GM18519 (cell line): ENCODE measurements around the gene CCNJL.

Source experiments
- ATAC-seq: cut with Tn5 transposase; IDR thresholded peaks from one replicate; pipeline ENCODE4 v1.9.1; 2021; ENCODE audit warnings: mild to moderate bottlenecking, moderate library complexity; ENCODE audit not compliant: unreplicated experiment, low FRiP score

Gene CCNJL

DNA sequence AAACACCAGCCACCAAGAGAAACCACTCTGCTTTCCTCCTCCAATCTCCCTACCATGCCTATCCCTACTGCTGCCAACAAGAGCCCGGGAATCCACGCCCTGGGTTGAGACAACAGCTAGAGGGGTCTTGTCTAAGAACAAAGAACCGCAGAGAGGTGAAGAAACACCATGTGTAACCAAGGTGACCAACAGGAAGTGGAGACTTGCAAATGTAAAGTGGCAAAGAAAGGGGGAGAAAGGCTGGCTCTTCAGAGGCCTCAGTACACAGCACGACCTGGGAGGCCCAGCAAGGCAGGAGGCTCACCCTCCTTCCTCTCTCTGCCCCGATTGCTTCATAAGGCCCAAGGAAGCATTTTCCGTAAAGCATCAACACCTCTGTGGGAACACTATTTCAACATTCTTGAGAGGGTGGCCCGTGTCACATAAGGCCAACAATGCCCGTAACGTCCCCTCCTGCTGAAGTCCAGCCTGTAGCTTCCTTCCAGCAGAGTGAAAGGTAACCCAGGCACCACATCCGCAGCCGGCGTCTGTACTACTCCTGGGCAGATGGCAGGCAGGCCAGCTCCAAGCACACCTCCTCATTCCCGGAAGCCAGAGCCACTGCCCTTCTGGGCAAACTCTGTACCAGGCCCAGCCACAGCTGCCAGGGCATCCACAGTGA is 18.3 kb downstream of the CCNJL start:
- no peak for ATAC-seq

DNA sequence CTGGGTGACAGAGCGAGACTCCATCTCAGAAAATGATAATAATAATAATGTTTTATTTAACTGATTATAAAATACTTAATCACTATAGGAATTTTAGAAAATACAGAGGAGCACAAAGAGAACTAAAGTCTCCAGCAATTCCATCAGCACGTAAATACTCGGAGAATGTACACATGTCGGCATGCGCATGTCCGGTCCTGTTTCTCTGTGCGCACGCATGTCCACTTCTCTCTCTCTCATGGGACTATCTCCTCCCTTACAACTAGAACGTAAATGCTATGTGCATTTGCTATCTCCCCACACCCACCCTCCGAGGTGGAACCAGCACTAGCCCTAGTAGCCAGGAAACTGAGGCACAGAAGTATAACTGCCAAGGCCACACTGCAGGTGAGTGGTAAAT is 19.0 kb downstream of the CCNJL start:
- no peak for ATAC-seq

DNA sequence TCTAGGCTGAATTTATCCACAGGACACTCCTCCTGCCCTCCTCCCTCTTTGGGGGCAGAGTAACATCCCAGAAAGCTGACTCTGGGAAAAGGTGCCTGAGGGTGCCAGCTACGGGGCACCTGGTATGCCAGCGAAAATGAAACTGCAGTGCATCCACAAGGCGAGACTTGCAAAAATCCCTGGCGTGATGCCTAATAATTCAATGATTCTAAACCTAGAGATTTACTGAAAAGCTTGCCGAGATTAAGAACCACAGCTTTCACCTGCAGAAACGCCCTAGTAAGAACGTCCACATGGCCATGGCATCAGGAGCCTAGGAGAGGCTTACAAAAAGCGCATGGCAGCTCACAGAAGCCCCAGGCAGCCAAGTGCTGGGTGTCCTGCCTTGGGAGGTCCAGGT is 20.9 kb downstream of the CCNJL start:
- no peak for ATAC-seq

DNA sequence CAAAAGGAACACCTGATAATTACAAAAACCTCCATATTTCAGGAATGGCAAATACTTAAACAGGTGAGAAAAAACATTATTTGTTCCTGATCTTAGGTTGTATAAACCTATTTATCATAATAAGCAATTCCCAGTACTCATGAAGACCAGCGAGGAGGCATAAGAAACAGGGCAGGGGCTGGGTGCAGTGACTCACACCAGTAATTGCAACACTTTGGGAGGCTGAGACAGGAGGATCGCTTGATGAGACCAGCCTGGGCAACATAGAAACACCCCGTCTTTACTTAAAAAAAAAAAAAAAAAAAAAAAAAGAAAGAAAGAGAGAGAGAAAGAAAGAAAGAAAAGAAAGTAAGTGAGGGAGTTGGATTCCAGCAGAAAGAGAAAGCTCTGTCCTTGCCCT is 21.6 kb downstream of the CCNJL start:
- ATAC-seq: no peak

DNA sequence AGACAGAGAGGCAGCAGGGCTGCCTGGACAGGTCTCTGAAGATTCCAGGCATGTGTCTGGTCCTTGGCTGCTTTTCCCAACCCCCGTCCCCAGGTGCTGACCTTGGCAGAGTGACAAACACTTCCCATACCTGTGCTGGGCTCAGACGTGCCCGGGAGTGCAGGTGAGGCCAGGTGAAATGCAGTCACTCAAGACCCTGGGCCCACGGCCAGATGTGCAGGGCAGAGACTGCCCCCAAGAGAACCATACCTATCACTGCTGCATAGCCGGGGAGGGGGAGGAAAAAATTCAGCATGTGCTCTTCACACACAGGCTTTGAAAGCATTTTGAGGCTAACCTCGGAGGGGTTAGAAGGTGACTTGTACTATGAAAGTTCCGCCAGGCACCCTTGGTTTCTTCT is 22.6 kb downstream of the CCNJL start:
- no peak for ATAC-seq

DNA sequence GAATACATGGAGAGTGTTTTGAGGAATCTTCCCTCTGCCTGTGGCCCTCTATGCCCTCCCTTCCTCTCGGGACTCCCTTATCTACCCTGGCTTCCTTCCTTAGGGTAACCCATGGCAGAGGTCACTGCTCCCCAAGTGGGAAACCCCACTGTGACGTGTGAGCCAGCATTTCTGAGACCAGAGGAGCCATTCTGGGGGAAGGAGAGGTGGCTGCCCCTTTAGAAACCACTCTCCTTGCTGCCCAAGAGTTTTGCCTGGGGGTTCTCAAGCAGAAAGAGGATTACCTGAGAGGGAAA is 23.1 kb downstream of the CCNJL start:
- no peak for ATAC-seq

DNA sequence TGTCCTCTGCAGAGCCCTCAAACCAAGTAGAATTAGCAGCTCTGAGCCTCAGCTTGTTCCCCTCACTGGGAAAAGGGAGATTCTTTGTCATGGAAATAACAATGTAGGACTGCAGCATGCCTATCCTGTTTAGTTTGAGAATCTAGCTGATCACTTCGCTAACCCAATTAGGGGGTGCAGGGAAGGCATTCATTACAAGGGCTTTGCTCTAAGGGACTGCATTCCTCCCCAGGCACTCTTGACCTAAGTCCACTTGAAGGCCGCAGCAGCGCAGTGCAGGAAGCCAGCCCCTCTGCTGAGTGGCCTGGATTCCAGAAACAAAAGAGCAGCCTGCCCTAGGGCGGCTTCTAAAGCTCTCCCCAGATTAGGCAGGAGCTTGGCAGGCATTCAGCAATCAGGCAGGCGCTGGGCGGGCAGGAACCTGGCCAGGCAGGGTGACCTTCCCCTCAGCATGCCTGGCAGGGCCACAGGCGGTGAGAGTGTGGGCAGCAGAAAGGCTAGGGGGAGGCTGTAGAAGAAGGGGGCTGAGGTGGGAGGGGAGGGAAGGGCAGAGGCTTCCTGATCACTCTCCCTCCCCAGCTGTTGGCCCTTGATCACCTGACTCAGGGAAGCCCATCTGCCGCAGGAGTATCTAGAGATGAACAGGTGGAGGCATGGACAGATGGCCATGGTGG is 24.8 kb downstream of the CCNJL start:
- ATAC-seq: no peak

DNA sequence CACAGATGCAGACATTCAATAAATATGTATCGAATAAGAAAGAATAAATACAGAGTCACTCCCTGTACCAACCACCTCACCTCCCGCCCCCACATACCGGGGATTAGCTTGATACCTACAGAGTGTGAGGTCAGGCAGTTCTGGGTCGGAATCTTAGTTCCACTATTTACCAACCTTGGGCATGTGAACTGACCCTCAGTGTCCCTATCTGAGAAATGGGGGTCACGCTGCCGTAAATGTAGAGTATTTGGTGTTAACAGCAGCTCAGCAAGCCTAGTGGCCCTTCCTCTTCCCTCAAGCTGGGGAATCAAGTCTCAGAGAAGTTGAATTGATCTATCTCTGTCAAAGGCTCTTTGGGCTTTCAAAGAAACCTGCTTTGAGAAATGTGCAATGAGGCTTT is 25.4 kb downstream of the CCNJL start:
- ATAC-seq: no peak

DNA sequence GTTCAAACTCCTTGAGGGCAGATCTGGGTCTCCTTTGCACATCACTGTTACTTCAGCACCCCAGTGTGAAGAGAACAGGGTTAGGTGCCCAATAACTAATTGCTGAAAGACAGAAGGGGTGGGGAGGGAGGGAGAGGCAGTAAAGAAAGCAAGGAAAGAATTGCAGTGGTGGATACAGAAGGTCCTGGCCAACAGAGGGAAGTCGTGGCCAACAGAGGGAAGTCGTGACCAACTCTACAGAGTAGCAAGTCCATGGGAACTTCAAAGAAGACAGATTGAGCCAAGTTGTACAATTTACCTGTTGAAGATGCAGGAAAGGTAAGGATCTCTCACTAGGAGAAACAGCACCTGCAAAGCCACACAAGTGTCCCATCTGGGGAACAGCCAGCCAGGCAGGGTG is 27.0 kb downstream of the CCNJL start:
- no peak for ATAC-seq

DNA sequence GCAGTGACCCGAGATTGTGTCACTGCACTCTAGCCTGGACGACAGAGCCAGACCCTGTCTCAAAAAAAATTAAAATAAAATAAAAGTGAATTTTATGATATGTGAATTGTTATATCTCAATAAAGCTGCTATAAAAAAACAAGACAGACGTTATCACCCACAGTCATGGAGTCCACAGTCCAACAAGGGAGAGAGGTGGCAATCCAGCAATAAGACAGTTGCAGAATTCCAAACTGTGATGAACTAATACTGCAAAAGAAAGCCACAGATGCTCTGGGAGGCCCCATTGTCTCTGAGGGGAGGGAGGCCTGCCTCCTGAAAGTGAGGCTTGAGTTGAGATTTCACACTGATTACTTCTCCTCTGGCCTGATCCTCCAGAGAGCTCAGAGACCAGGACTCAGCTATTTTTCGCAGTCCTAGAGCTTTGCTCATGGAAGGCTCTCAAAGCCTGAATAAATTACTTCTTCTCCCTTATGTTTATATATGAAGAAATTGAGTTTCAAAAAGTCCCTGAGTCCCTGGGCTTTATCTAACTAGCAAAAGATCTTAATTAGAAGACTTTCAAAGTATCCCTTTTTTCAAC is 28.0 kb downstream of the CCNJL start:
- no peak for ATAC-seq

DNA sequence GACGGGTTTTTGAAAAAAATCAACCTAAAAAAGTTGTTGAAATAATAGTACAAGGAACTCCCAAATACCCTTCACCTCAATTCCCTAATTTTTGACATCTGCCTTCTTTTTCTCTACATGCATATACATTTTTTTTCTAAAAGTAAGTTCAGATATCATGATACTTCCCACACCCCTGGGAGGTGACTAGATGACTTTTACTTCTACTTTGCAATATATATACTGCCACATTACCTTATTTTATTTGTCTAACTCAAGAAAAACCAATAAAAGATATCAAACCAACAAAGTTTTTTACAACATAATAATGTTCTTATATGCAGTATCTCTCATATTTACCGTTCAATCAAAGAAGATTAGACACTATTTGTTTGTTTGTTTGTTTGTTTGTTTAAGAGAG is 31.1 kb downstream of the CCNJL start:
- ATAC-seq: no peak

DNA sequence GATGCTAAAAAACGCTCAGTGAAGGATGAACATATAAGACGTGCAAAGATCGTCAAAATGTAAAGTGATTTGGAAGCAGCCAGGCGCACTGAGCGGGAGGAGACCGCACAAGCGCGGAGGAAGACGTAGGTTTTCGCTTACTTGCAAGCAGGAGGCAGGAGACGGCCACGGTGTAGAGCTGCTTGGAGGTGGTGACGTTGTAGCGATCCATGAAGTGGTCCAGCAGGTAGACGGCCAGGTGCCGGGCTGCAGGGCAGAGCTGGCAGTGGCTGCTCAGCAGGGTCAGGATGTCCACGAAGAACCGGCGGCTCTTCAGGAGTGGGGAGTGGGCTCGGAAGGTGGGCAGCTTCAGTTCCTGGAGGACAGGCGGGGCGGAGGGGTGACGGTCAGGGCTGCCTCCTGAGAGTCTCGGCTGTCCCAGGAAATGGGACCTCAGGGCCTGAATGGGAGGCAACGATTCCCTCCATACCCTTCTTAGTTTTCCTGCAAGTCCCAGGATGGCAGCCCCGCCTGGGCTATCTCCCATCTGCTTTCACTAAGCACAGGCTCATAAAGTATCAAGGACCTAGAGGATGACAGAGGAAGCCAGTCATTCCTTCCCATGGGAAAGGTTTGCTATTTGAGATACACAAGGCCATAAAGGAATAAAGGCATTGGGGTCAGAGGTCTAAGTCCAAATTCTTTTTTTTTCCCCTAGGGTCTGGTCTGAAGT is 31.8 kb downstream of the CCNJL start:
- ATAC-seq: no peak

DNA sequence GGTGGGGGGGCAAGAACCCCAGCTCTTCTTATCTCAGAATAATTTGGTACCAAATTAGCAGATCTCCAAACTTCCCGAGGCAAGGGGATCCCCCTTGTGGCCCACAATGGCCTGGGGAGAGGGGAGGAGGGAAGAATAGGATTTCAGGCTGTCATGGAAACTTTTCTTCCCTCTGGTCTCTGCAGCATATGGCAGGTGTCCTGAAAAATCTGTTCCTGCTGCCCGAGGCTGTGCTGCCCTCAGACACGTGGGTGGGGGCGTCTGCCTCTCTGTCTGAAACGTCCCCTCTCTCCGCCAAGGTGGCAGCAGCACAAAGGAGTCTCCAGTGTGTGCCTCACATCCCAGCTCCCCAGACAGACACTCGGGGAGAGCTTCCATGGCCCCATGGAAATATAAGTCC is 34.0 kb downstream of the CCNJL start:
- no peak for ATAC-seq

DNA sequence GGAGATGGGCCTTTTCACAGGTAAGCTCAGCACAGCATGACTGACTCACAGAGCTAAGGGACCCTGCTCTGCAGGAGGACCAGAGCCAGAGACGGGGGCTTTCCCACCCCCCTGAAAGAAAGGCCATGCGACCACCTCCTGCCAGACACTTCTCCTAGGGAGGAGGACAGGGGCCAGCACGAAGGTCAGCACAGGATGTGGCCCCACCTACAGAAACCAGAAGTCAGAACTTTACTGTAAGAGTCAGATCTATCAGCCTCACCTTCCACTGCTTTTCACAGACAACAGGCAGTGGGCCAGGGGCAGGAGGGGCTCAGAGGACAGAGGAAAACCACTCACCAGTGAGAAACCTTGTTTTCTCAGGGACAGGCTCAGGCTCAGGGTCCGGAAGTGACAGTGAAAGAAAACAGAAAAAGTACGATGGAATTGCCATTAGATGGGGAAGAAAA is 37.9 kb downstream of the CCNJL start:
- no peak for ATAC-seq

DNA sequence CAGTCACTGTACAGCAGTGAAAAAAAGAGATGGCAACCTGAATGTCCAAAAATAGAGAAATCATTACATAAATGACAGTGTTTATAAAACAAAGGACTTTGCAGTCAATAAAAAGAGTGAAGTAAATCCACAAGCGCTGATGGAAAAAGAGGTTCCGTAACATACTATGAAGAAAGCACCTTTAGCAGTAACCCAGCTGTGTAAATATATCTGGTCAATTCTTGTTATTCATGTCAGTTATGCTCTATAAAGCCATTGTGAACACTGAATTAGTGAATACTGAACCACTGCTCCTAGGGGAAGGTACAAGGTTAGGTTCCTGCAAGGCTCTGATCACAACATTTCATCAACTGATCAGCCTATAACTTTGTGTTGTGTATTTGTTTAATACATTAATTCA is 39.5 kb downstream of the CCNJL start:
- ATAC-seq: no peak

DNA sequence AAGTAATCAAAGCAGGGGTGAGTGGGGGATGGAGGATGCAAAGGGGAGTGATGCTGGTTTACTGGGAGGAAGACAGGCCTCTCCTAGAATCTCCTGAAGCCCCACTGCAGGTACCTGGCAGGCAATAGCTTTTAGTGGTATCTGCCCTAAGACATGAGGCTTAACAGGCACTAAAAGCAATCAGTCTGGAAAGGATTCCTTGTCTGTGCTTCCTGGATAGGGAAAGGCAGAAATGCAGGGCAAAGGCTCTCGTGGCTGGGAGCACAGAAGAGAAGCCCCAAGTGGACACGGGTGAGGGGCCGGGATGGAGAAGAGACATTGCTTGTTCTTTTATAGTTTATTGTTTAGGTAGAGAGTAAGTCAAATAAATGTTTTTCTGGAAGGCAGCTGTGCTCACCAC is 40.1 kb downstream of the CCNJL start:
- ATAC-seq: no peak

DNA sequence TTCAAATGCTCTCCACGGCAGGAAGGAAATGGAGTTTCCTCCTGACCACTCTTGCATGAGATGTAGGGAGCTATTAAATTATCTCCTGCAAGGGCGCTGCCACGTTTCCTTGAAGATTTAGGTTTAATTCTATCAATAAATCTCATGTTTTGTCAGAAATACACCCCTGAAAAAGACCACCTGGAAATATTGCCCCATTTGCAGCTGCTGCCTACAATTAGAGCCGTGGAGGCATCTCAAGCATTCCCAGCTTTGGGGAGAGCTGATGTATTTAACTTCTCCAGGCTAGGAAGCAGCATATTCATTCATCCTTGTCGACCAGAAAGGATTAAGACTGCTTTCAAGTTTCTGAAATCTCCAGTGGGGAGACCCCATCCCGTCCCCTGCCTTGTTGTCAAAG is 40.5 kb downstream of the CCNJL start:
- no peak for ATAC-seq

DNA sequence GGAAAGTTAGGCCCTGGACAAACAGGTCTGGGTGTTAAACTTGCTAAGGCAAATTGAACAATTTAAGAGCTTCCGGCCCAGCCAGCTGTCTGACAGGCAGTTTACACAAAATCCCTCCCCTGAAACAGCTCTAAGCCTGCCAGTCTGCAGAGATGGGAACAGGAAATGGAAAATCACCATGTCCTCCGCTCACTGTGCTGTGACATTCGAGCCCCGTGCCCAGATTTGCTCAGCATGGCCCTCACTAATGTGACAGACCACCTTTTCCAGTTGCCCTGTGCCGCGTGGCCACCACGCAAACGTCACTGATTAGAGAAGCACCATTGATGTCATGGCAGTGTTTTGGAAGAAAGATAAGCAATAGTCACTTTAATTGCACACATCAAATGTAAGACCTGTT is 41.0 kb downstream of the CCNJL start:
- ATAC-seq: peak; percentile 55

DNA sequence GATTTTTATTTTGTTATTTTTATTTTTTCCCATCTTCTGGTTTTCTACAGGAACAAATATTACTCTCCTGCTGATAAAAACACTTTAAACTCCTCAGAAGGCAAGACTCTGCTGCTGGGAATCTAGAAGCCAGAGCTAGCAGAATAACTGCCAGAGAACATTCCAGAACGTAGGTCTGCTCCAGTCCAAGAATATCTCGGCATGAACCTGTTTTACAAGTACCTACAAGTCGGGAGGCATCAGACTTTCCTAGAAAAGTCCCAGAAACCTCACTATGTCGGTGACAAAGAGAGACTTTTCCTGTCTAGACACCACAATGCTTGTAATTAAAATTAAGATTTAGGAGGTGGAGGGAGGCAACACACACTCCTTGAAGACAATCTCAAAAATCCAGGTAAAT is 41.7 kb downstream of the CCNJL start:
- ATAC-seq: no peak

DNA sequence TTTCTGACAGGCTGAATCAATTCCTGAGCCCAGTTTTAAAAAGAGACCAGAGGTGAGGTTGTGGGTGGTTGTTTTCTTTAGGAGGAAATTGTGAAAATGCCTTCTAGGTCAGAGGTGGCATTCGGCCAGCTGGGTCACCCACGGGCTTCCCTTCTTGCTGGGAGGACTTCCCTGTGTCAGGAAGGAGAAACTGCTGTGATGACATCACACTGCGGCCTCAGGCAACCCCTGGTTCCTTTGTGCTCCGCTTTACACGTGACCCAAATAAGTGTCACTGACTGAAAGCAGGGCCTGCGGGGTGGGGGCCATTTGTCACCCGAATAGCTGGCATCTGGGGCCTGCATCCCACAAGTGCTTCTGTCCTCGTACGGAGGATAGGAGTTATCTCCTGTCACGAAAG is 43.3 kb downstream of the CCNJL start:
- ATAC-seq: no peak

DNA sequence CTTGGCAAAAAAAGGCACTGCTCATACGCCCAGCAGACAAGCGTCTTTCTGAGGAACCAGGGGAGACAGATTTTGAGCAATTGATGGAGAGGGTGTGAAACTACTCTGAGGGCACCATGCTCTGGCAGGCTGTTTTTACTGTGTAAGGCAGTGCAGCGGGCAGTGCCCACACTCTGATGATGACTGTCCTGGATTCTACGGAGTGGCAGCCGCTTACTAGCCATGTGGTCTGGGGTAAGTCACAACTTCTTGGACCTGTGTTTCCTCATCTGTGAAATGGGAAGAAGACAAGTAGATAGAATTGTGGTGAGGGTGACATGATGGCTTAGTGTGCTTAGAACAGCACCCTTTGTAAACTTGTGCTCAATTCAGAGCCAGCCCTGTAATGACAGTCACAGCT is 44.2 kb downstream of the CCNJL start:
- ATAC-seq: no peak
